ENCODE measurements around the gene MICAL3.

The MICAL3 gene

GRCh38 chr22:17956630-17957029 is 67.7 kb downstream of the MICAL3 start:
- no peak for DNase-seq (ENCODE audit: low read depth in 2 of 2, low spot score in 1 of 2)

GRCh38 chr22:17955590-17956379 is 68.6 kb downstream of the MICAL3 start:
- no peak for DNase-seq (ENCODE audit: low read depth in 2 of 2, low spot score in 1 of 2)

GRCh38 chr22:17954860-17955587 is 69.3 kb downstream of the MICAL3 start:
- no peak for DNase-seq (ENCODE audit: low read depth in 2 of 2, low spot score in 1 of 2)

- DNase-seq (ENCODE audit: low read depth in 2 of 2, low spot score in 1 of 2), result no peak
Observed at GRCh38 chr22:17954200-17954859, 70.0 kb downstream of the MICAL3 start.

GRCh38 chr22:17953147-17953546 is 71.2 kb downstream of the MICAL3 start:
- DNase-seq (ENCODE audit: low read depth in 2 of 2, low spot score in 1 of 2), result no peak

- DNase-seq (ENCODE audit: low read depth in 2 of 2, low spot score in 1 of 2), result no peak
Observed at GRCh38 chr22:17952273-17952801, 72.0 kb downstream of the MICAL3 start.

GRCh38 chr22:17951315-17951714 is 73.0 kb downstream of the MICAL3 start:
- DNase-seq (ENCODE audit: low read depth in 2 of 2, low spot score in 1 of 2), result no peak

- no peak for DNase-seq (ENCODE audit: low read depth in 2 of 2, low spot score in 1 of 2)
Observed at GRCh38 chr22:17950651-17951214, 73.6 kb downstream of the MICAL3 start.

- DNase-seq (ENCODE audit: low read depth in 2 of 2, low spot score in 1 of 2), result no peak
Observed at GRCh38 chr22:17949642-17950473, 74.5 kb downstream of the MICAL3 start.

GRCh38 chr22:17948101-17948500 is 76.3 kb downstream of the MICAL3 start:
- no peak for DNase-seq (ENCODE audit: low read depth in 2 of 2, low spot score in 1 of 2)

- no peak for DNase-seq (ENCODE audit: low read depth in 2 of 2, low spot score in 1 of 2)
Observed at GRCh38 chr22:17946662-17947367, 77.5 kb downstream of the MICAL3 start.

- DNase-seq (ENCODE audit: low read depth in 2 of 2, low spot score in 1 of 2), result no peak
Observed at GRCh38 chr22:17945888-17946648, 78.3 kb downstream of the MICAL3 start.

- no peak for DNase-seq (ENCODE audit: low read depth in 2 of 2, low spot score in 1 of 2)
Observed at GRCh38 chr22:17945156-17945887, 79.0 kb downstream of the MICAL3 start.

- DNase-seq (ENCODE audit: low read depth in 2 of 2, low spot score in 1 of 2), result no peak
Observed at GRCh38 chr22:17944256-17944655, 80.1 kb downstream of the MICAL3 start.

GRCh38 chr22:17943533-17944249 is 80.7 kb downstream of the MICAL3 start:
- no peak for DNase-seq (ENCODE audit: low read depth in 2 of 2, low spot score in 1 of 2)

- DNase-seq (ENCODE audit: low read depth in 2 of 2, low spot score in 1 of 2), result no peak
Observed at GRCh38 chr22:17942721-17943120, 81.6 kb downstream of the MICAL3 start.

- DNase-seq (ENCODE audit: low read depth in 2 of 2, low spot score in 1 of 2), result no peak
Observed at GRCh38 chr22:17941471-17942406, 82.6 kb downstream of the MICAL3 start.
